Gastroesophageal sphincter (tissue), 4 donors: ENCODE measurements around the gene MPP7. TPM values are rescaled to one million over a fixed set of nuclear protein-coding genes. Genes with fewer than 3 reads are reported as not detected.
A peak's percentile ranks its signal among the peaks of the same experiment; 100 is the strongest.
"Not testable (repeated sequence)": the region's sequence is repeated elsewhere in the genome, so short reads cannot be mapped to it uniquely, and the experiment has no call there.

Source experiments
- ATAC-seq: fragments of 150-250 bp; one replicate; pipeline ENCODE4 v1.9.1; 2016; ENCODE audit warnings: mild to moderate bottlenecking, moderate library complexity
- H3K27ac ChIP-seq, 4 donors: fragments of 200-600 bp; sonication (generic) in 3 of 4; 1 replicate in 3 of 4; 2 replicates in 1 of 4; pipeline ENCODE4 v1.5.1; 2016 to 2019
- H3K27me3 ChIP-seq: fragments of 200-600 bp; sonication (generic); one replicate; pipeline ENCODE4 v1.5.1; 2019
- H3K36me3 ChIP-seq, 2 donors: fragments of 200-600 bp; sonication (generic); one replicate each; pipeline ENCODE4 v1.5.1; 2019; ENCODE audit warnings: control low read depth in 1 of 2
- H3K4me1 ChIP-seq, 3 donors: fragments of 200-600 bp; sonication (generic); 1 replicate in 2 of 3; 2 replicates in 1 of 3; pipeline ENCODE4 v1.5.1; 2016 to 2019; ENCODE audit warnings: control low read depth in 2 of 3
- H3K4me3 ChIP-seq, 2 donors: fragments of 200-600 bp; sonication (generic); one replicate each; pipeline ENCODE4 v1.5.1; 2019; ENCODE audit warnings: mild to moderate bottlenecking in 1 of 2, moderate library complexity in 1 of 2
- H3K9me3 ChIP-seq, 3 donors: fragments of 200-600 bp; sonication (generic); one replicate each; pipeline ENCODE4 v1.5.1; 2017 to 2019; ENCODE audit warnings: control low read depth in 2 of 3
- CTCF ChIP-seq, 4 experiments: fragments of 200-600 bp in 2 of 4; fragments of 450-650 bp in 2 of 4; sonication (generic) in 1 of 4; IDR thresholded peaks; one replicate each; pipeline ENCODE4 v1.5.1; 2017 to 2019; ENCODE audit warnings: antibody characterized with exemption in 4 of 4, mild to moderate bottlenecking in 2 of 4, moderate library complexity in 2 of 4
- EP300 ChIP-seq: sonication (generic); formaldehyde crosslinking; IDR thresholded peaks from one replicate; pipeline ENCODE4 v1.6.1; 2017; ENCODE audit warnings: antibody characterized with exemption, mild to moderate bottlenecking
- POLR2A ChIP-seq, 2 donors: fragments of 450-650 bp; IDR thresholded peaks; one replicate each; pipeline ENCODE4 v1.6.1; 2017; ENCODE audit warnings: antibody characterized with exemption in 2 of 2, mild to moderate bottlenecking in 2 of 2, moderate library complexity in 1 of 2
- POLR2AphosphoS5 ChIP-seq: sonication (generic); formaldehyde crosslinking; IDR thresholded peaks from one replicate; pipeline ENCODE4 v1.6.1; 2017; ENCODE audit warnings: antibody characterized with exemption
- WGBS, 2 donors: methylation state at CpG; one replicate each; pipeline ENCODE4 v1.1.5; 2018; ENCODE audit warnings: low coverage in 1 of 2; 5-methylcytosine and 5-hydroxymethylcytosine counted together
- total RNA-seq, 4 donors: library from RNA; depleted of rRNA; stranded (reverse); fragments of >200 nt; gene quantifications; one replicate each; pipeline ENCODE4 v1.1.0, GENCODE V29; 2016

Gene MPP7
- total RNA-seq, 4 donors from 2014 or later: 22.9 to 72.1 (median 51.5) TPM

- no peaks in the 10 kb centered on the region for H3K27me3 ChIP-seq
- peaks cover 8 to 66% (median 9%) of the 10 kb centered on the region in 3 donors for H3K4me1 ChIP-seq
- WGBS, 2 donors: 0 to 19% methylated on average over 4 to 8 of the region's 10 CpGs
- peak; percentile 86 for ATAC-seq
- H3K4me3 ChIP-seq: peak overlapping the region; percentile 17 to 19
- TF ChIP-seq POLR2AphosphoS5 (peak; percentile 95), EP300 (no peak)
- no peaks in the 10 kb centered on the region for H3K36me3 ChIP-seq
- H3K27ac ChIP-seq: peak overlapping the region; percentile 67 to 90 (median 84)
- no peaks in the 10 kb centered on the region for H3K9me3 ChIP-seq
Measured at GRCh38 chr10:28326516-28327490, 23.9 kb upstream of the MPP7 start.

- ATAC-seq: no peak
- H3K4me3 ChIP-seq: no peak overlapping the region
- 20 to 42% methylated on average over 1 to 4 of the region's 4 CpGs for WGBS, 2 donors
- no peak overlapping the region for H3K27ac ChIP-seq
- H3K36me3 ChIP-seq: no peaks in the 10 kb centered on the region
- no peaks in the 10 kb centered on the region for H3K9me3 ChIP-seq
- no peaks in the 10 kb centered on the region for H3K27me3 ChIP-seq
- H3K4me1 ChIP-seq: peaks cover 0 to 21% (median 0%) of the 10 kb centered on the region in 3 donors
- no peak for TF ChIP-seq POLR2AphosphoS5
- no peak for TF ChIP-seq EP300
- no peak for TF ChIP-seq CTCF (IDR thresholded peaks at IDR 0.05)
Measured at GRCh38 chr10:28320799-28321198, 17.9 kb upstream of the MPP7 start.

GRCh38 chr10:28320090-28320489, 17.2 kb upstream of the MPP7 start:
- no peaks in the 10 kb centered on the region for H3K27me3 ChIP-seq
- 45 to 70% methylated on average over 2 to 3 of the region's 3 CpGs for WGBS, 2 donors
- no peak for TF ChIP-seq POLR2A (IDR thresholded peaks at IDR 0.05)
- TF ChIP-seq CTCF (IDR thresholded peaks at IDR 0.05): no peak
- TF ChIP-seq EP300: no peak
- TF ChIP-seq POLR2AphosphoS5: no peak
- no peaks in the 10 kb centered on the region for H3K36me3 ChIP-seq
- H3K27ac ChIP-seq: no peak overlapping the region
- no peaks in the 10 kb centered on the region for H3K9me3 ChIP-seq
- H3K4me1 ChIP-seq: peaks cover 0 to 14% (median 0%) of the 10 kb centered on the region in 3 donors
- no peak for ATAC-seq
- no peak overlapping the region for H3K4me3 ChIP-seq

- not testable (repeated sequence) for ATAC-seq, H3K27me3 ChIP-seq, H3K36me3 ChIP-seq, H3K27ac ChIP-seq, H3K9me3 ChIP-seq, H3K4me3 ChIP-seq
- H3K4me1 ChIP-seq: peaks cover 0 to 14% (median 0%) of the 10 kb centered on the region in 3 donors
Measured at GRCh38 chr10:28319061-28319460, 16.2 kb upstream of the MPP7 start.

GRCh38 chr10:28318626-28319025, 15.8 kb upstream of the MPP7 start:
- no peaks in the 10 kb centered on the region for H3K27me3 ChIP-seq
- H3K4me3 ChIP-seq: no peak overlapping the region
- 67 to 86% methylated on average over 1 of the region's 1 CpG for WGBS, 2 donors
- TF ChIP-seq EP300: no peak
- TF ChIP-seq CTCF (IDR thresholded peaks at IDR 0.05): no peak
- no peak for TF ChIP-seq POLR2A (IDR thresholded peaks at IDR 0.05)
- TF ChIP-seq POLR2AphosphoS5: no peak
- H3K4me1 ChIP-seq: peaks cover 0 to 14% (median 0%) of the 10 kb centered on the region in 3 donors
- H3K27ac ChIP-seq: no peak overlapping the region
- no peaks in the 10 kb centered on the region for H3K9me3 ChIP-seq
- H3K36me3 ChIP-seq: no peaks in the 10 kb centered on the region
- ATAC-seq: no peak

- Histone ChIP-seq H3K27me3 (no peaks in the 10 kb centered on the region), H3K4me1 (peaks cover 0 to 14% (median 0%) of the 10 kb centered on the region in 3 donors), H3K4me3 (no peak overlapping the region), H3K9me3 (no peaks in the 10 kb centered on the region), H3K27ac (no peak overlapping the region), H3K36me3 (no peaks in the 10 kb centered on the region)
- no peak for TF ChIP-seq POLR2A (IDR thresholded peaks at IDR 0.05)
- no peak for TF ChIP-seq EP300
- TF ChIP-seq CTCF (IDR thresholded peaks at IDR 0.05): no peak
- TF ChIP-seq POLR2AphosphoS5: no peak
- ATAC-seq: no peak
- WGBS, 2 donors: 60 to 76% methylated on average over 7 of the region's 7 CpGs
Measured at GRCh38 chr10:28317760-28318159, 14.9 kb upstream of the MPP7 start.
